HFF-Myc (cell line): Measurements from ENCODE around the gene DGKI.

ENCODE experiments used
- DNase-seq: peaks from one replicate; pipeline ENCODE4 v3.0.0-alpha.2; 2011; ENCODE audit warnings: low read depth; ENCODE audit errors: extremely low read depth
- H3K4me3 ChIP-seq: replicated peaks from 2 replicates; pipeline ENCODE4 v1.5.1; 2011; ENCODE audit warnings: low read depth, mild to moderate bottlenecking, control low read depth, low read length
- CTCF ChIP-seq: IDR thresholded peaks from 2 replicates; pipeline ENCODE4 v1.5.1; 2012; ENCODE audit warnings: mild to moderate bottlenecking, low read depth, low read length, control low read depth; ENCODE audit errors: missing control alignments

The DGKI gene

GRCh38 chr7:137791930-137792329, 54.8 kb downstream of the DGKI start:
- DNase-seq: no peak
- no peak for TF ChIP-seq CTCF
- H3K4me3 ChIP-seq: no peak overlapping the region

GRCh38 chr7:137790828-137791227, 55.9 kb downstream of the DGKI start:
- DNase-seq: no peak
- TF ChIP-seq CTCF: no peak
- H3K4me3 ChIP-seq: no peak overlapping the region

DNA sequence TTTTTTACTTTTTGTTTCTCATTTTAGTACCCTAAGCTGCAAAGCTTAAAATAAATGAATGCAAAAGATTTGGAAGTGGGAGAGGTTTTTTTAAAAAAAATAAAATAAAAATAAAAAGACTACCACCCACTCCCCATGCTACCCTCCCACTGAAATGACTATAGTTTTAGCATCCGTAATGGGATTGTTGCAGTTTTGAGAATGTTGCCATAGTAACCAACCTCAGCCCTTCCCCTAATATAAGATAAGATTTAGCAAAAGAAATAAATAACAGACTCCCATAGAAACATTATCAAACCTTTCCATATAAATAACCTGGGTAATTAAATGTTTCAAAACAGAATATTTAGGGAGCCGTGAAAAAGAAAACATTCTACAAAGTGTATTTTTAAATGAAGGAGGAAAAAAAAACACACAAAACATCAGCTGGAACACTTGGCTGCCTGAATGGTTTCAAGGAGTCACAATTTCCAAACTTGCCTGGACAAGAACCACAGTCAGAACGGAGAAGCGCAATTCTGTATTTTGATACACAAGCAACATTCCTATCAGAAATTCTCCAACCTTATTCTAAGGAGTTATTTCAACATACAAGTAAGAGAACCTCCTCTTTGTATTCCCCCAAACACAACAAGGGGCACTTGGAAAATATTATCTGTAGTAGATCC, 57.4 kb downstream of the DGKI start:
- no peak for TF ChIP-seq CTCF
- no peak for DNase-seq

GRCh38 chr7:137787301-137787976, 59.3 kb downstream of the DGKI start:
- TF ChIP-seq CTCF: no peak
- no peak for DNase-seq
- H3K4me3 ChIP-seq: no peak overlapping the region

More for the DNA sequence above, 57.4 kb downstream of the DGKI start:
- H3K4me3 ChIP-seq: no peak overlapping the region

- DNase-seq: no peak
- H3K4me3 ChIP-seq: no peak overlapping the region
- no peak for TF ChIP-seq CTCF
Observed at GRCh38 chr7:137778511-137778910, 68.3 kb downstream of the DGKI start.

DNA sequence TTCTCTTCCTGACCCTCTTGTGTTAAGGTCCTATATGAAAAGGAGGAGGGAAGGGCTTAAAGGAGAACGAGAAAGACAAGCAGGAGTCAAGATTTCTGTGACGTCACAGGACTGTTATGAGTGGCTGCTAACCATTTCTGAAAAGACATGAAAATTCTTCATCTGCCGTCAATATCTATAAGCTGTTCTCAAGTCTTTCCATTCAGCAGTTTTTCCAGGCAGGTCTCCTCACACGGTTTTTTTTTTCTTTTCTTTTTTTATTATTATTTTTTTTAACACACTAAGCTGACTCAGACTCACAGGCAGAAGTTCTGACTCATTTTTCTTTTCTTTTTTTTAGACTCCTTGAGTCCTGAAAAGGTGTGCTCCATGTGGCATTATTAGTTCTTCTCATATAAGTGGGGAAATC, 72.0 kb downstream of the DGKI start:
- H3K4me3 ChIP-seq: no peak overlapping the region
- no peak for TF ChIP-seq CTCF
- no peak for DNase-seq
